ENCODE data around the gene HFE.
"Not testable (repeated sequence)": the region's sequence is repeated elsewhere in the genome, so short reads cannot be mapped to it uniquely, and the experiment has no call there.

HFE gene

DNA sequence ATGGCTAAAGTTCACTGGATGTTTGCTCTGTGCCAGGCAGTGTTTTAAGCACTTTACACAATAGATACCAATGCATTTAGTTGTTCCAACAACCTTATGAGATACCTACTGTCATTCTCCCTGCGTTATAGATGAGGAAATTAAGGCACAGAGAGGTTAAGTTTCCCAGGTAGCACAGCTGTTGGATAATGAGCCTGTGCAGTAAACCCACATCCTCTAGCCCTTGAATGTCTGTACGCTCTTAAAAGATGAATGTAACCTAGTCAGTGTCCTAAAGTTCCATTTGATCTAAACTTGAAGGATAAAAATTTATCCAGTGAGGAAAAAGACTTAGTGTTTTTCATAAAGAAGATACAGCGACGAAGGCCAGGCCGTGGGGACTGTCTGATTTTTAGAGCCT, 28.0 kb downstream of the HFE start:
- Histone ChIP-seq H3K4me1 (ENCODE audit: control insufficient read depth, insufficient read depth, low read length, poor library complexity, severe bottlenecking) (no peaks in the 10 kb centered on the region), H3K27ac (ENCODE audit: low read depth, low read length, severe bottlenecking) (no peak overlapping the region), H3K9me3 (ENCODE audit: control insufficient read depth, low read length) (no peaks in the 10 kb centered on the region), H3K36me3 (ENCODE audit: control insufficient read depth, insufficient read depth, low read length) (no peaks in the 10 kb centered on the region), H3K4me3 (ENCODE audit: extremely low read depth, insufficient read depth, low read length, poor library complexity, severe bottlenecking) (no peak overlapping the region)
- 94% methylated on average over 3 of the region's 5 CpGs; no CpG with 5 or more reads in 1 of the 2 experiments for WGBS, 2 experiments (ENCODE audit: insufficient coverage in 2 of 2)

GRCh38 chr6:26116267-26116666, 29.0 kb downstream of the HFE start:
- H3K36me3 ChIP-seq (ENCODE audit: control insufficient read depth, insufficient read depth, low read length) = no peaks in the 10 kb centered on the region
- no peak overlapping the region for H3K27ac ChIP-seq (ENCODE audit: low read depth, low read length, severe bottlenecking)
- H3K4me1 ChIP-seq (ENCODE audit: control insufficient read depth, insufficient read depth, low read length, poor library complexity, severe bottlenecking) = no peaks in the 10 kb centered on the region
- no peaks in the 10 kb centered on the region for H3K9me3 ChIP-seq (ENCODE audit: control insufficient read depth, low read length)
- 100% methylated on average over 1 to 2 of the region's 4 CpGs for WGBS, 2 experiments (ENCODE audit: insufficient coverage in 2 of 2)
- no peak overlapping the region for H3K4me3 ChIP-seq (ENCODE audit: extremely low read depth, insufficient read depth, low read length, poor library complexity, severe bottlenecking)

DNA sequence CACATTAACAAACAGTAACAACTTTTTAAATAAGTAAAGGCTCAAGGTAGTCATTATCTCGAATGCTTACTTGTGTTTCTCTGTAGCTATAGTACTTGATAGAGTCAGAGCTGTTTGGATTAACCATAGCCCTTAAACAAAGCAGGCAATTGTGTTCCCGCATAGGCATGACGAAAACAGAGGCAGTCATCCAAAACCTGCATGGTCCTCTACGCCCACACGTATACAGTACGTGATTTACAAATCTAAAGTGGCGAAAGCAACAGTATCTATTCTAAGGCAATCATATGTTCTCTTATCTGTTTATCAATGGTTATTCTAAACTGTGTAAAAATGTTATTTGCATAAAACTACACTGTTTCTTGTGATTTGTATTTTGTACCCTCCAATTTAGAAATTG, 31.8 kb downstream of the HFE start:
- Histone ChIP-seq H3K4me3 (ENCODE audit: extremely low read depth, insufficient read depth, low read length, poor library complexity, severe bottlenecking) (no peak overlapping the region), H3K4me1 (ENCODE audit: control insufficient read depth, insufficient read depth, low read length, poor library complexity, severe bottlenecking) (no peaks in the 10 kb centered on the region), H3K9me3 (ENCODE audit: control insufficient read depth, low read length) (no peaks in the 10 kb centered on the region), H3K36me3 (ENCODE audit: control insufficient read depth, insufficient read depth, low read length) (no peaks in the 10 kb centered on the region), H3K27ac (ENCODE audit: low read depth, low read length, severe bottlenecking) (no peak overlapping the region)
- WGBS, 2 experiments (ENCODE audit: insufficient coverage in 2 of 2) = 78 to 94% methylated on average over 2 to 4 of the region's 7 CpGs

DNA sequence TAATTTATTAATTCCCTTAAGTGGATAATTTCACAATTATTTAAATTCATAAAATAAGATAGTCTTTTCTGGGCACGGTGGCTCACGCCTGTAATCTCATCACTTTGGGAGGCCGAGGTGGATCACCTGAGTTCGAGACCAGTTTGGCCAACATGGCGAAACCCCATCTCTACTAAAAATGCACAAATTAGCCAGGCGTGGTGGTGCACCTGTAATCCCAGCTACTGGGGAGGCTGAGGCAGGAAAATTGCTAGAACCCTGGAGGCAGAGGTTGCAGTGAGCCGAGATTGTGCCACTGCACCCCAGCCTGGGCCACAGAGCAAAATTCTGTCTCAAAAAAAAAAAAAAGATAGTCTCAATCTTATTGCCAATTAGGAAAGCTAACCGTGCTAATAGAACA, 32.9 kb downstream of the HFE start:
- H3K36me3 ChIP-seq (ENCODE audit: control insufficient read depth, insufficient read depth, low read length); H3K4me3 ChIP-seq (ENCODE audit: extremely low read depth, insufficient read depth, low read length, poor library complexity, severe bottlenecking); H3K9me3 ChIP-seq (ENCODE audit: control insufficient read depth, low read length); H3K27ac ChIP-seq (ENCODE audit: low read depth, low read length, severe bottlenecking); H3K4me1 ChIP-seq (ENCODE audit: control insufficient read depth, insufficient read depth, low read length, poor library complexity, severe bottlenecking): not testable (repeated sequence)
- 93 to 99% methylated on average over 6 to 7 of the region's 8 CpGs for WGBS, 2 experiments (ENCODE audit: insufficient coverage in 2 of 2)

DNA sequence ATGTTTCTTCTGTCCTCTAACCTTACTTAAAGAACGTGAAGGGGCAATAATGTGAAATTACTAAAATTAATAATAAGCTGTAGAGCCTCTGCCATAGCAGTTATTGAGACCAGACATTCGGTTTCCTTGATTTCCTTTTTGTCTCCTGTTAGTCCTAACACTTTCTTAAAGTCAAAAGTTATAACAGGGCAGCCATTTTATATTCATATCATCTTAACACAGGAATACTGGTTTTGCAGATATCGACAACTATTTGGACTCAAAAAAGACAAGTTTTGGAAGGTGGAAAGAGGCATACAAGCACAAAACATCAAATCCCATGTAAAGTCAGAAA, 33.5 kb downstream of the HFE start:
- H3K27ac ChIP-seq (ENCODE audit: low read depth, low read length, severe bottlenecking) = no peak overlapping the region
- no peak overlapping the region for H3K4me3 ChIP-seq (ENCODE audit: extremely low read depth, insufficient read depth, low read length, poor library complexity, severe bottlenecking)
- H3K4me1 ChIP-seq (ENCODE audit: control insufficient read depth, insufficient read depth, low read length, poor library complexity, severe bottlenecking) = no peaks in the 10 kb centered on the region
- H3K36me3 ChIP-seq (ENCODE audit: control insufficient read depth, insufficient read depth, low read length) = no peaks in the 10 kb centered on the region
- WGBS, 2 experiments (ENCODE audit: insufficient coverage in 2 of 2) = no CpG with 5 or more reads among the region's 3 CpGs
- H3K9me3 ChIP-seq (ENCODE audit: control insufficient read depth, low read length) = no peaks in the 10 kb centered on the region

DNA sequence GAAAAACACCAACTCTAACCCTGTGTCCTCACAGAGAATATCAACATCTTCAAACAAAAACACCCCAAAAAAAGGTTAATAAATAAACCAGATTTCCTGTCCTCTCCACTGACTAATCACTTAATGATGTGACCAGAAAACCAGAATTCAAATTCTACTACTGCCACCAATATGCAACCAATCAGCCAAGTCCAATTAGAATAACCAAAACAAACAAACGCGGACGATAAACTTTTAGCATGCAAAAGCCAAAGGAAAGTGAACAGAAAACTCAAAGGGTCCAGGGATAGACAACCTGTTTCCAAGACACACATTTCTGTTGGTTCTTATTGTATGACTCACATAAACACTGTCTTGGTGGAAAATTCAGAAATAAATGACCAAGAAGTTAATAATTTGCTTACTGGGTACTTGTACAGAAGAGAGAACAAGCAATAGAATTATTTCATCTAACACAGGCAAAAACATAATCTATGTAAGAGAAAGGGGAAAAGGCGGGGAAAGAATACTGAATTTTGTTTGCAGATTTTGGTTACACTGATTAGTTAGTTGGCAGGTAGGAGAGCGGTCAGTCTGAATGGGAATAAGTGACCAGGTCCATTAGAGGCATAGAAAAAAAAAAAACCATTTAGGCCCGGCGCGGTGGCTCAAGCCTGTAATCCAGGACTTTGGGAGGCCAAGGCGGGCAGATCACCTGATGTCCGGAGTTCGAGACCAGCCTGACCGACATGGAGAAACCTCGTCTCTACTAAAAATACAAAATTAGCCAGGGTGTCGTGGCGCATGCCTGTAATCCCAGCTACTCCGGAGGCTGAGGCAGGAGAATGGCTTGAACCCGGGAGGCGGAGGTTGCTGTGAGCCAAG, 34.1 kb downstream of the HFE start:
- H3K27ac ChIP-seq (ENCODE audit: low read depth, low read length, severe bottlenecking) = peak overlapping the region; percentile 55
- H3K4me3 ChIP-seq (ENCODE audit: extremely low read depth, insufficient read depth, low read length, poor library complexity, severe bottlenecking) = no peak overlapping the region
- 94% methylated on average over 13 to 15 of the region's 18 CpGs for WGBS, 2 experiments (ENCODE audit: insufficient coverage in 2 of 2)
- no peaks in the 10 kb centered on the region for H3K9me3 ChIP-seq (ENCODE audit: control insufficient read depth, low read length)
- H3K4me1 ChIP-seq (ENCODE audit: control insufficient read depth, insufficient read depth, low read length, poor library complexity, severe bottlenecking) = no peaks in the 10 kb centered on the region
- H3K36me3 ChIP-seq (ENCODE audit: control insufficient read depth, insufficient read depth, low read length) = no peaks in the 10 kb centered on the region

DNA sequence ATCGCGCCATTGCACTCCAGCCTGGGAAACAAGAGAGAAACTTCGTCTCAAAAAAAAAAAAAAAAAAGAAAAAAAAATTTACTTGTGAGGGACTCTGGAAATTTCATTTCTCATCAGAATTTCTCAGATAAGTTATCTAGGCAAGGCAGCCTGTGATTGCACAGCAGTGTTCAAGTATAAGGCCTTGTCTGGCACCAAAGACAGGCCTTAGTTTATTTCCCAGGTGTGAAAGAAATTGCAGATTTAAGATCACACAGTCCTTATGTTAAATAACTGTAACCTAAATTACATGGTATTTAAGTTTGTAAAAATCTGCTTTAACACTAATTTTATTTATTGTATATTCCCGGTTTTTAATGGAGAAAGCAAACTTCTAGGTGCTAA, 34.8 kb downstream of the HFE start:
- peak overlapping the region; percentile 97 for H3K27ac ChIP-seq (ENCODE audit: low read depth, low read length, severe bottlenecking)
- H3K9me3 ChIP-seq (ENCODE audit: control insufficient read depth, low read length) = no peaks in the 10 kb centered on the region
- no peak overlapping the region for H3K4me3 ChIP-seq (ENCODE audit: extremely low read depth, insufficient read depth, low read length, poor library complexity, severe bottlenecking)
- no CpG with 5 or more reads among the region's 4 CpGs for WGBS, 2 experiments (ENCODE audit: insufficient coverage in 2 of 2)
- no peaks in the 10 kb centered on the region for H3K36me3 ChIP-seq (ENCODE audit: control insufficient read depth, insufficient read depth, low read length)
- peaks cover 4% of the 10 kb centered on the region for H3K4me1 ChIP-seq (ENCODE audit: control insufficient read depth, insufficient read depth, low read length, poor library complexity, severe bottlenecking)

- H3K4me3 ChIP-seq (ENCODE audit: extremely low read depth, insufficient read depth, low read length, poor library complexity, severe bottlenecking) = peak overlapping the region; percentile 89
- WGBS, 2 experiments (ENCODE audit: insufficient coverage in 2 of 2) = 38% methylated on average over 3 of the region's 6 CpGs
Measured at GRCh38 chr6:26122402-26122792, 35.2 kb downstream of the HFE start.

GRCh38 chr6:26122793-26123674, 35.8 kb downstream of the HFE start:
- peaks cover 6% of the 10 kb centered on the region for H3K4me1 ChIP-seq (ENCODE audit: control insufficient read depth, insufficient read depth, low read length, poor library complexity, severe bottlenecking)
- peak overlapping the region; percentile 89 for H3K4me3 ChIP-seq (ENCODE audit: extremely low read depth, insufficient read depth, low read length, poor library complexity, severe bottlenecking)
- WGBS, 2 experiments (ENCODE audit: insufficient coverage in 2 of 2) = 1 to 2% methylated on average over 25 to 31 of the region's 38 CpGs
- peak overlapping the region; percentile 97 for H3K27ac ChIP-seq (ENCODE audit: low read depth, low read length, severe bottlenecking)
- H3K9me3 ChIP-seq (ENCODE audit: control insufficient read depth, low read length) = no peaks in the 10 kb centered on the region
- peaks cover 6% of the 10 kb centered on the region for H3K36me3 ChIP-seq (ENCODE audit: control insufficient read depth, insufficient read depth, low read length)

More at GRCh38 chr6:26122402-26122792, 35.2 kb downstream of the HFE start:
- no peaks in the 10 kb centered on the region for H3K36me3 ChIP-seq (ENCODE audit: control insufficient read depth, insufficient read depth, low read length)
- H3K4me1 ChIP-seq (ENCODE audit: control insufficient read depth, insufficient read depth, low read length, poor library complexity, severe bottlenecking) = peaks cover 4% of the 10 kb centered on the region
- peak overlapping the region; percentile 97 for H3K27ac ChIP-seq (ENCODE audit: low read depth, low read length, severe bottlenecking)
- no peaks in the 10 kb centered on the region for H3K9me3 ChIP-seq (ENCODE audit: control insufficient read depth, low read length)

GRCh38 chr6:26123675-26123946, 36.4 kb downstream of the HFE start:
- H3K4me1 ChIP-seq (ENCODE audit: control insufficient read depth, insufficient read depth, low read length, poor library complexity, severe bottlenecking) = peaks cover 8% of the 10 kb centered on the region
- peak overlapping the region; percentile 97 for H3K27ac ChIP-seq (ENCODE audit: low read depth, low read length, severe bottlenecking)
- WGBS, 2 experiments (ENCODE audit: insufficient coverage in 2 of 2) = 0 to 2% methylated on average over 15 to 16 of the region's 16 CpGs
- H3K36me3 ChIP-seq (ENCODE audit: control insufficient read depth, insufficient read depth, low read length) = peaks cover 12% of the 10 kb centered on the region
- H3K4me3 ChIP-seq (ENCODE audit: extremely low read depth, insufficient read depth, low read length, poor library complexity, severe bottlenecking) = peak overlapping the region; percentile 89
- H3K9me3 ChIP-seq (ENCODE audit: control insufficient read depth, low read length) = no peaks in the 10 kb centered on the region

All from mesodermal cell (in vitro differentiated cells).